GM12872 (cell line): ENCODE results near the gene GCSAM.

Experiments used
- TF ChIP-seq, protein P1 (sequence below): IDR thresholded peaks from 3 replicates; pipeline ENCODE4 v1.5.1; 2011; ENCODE audit warnings: low read depth, mild to moderate bottlenecking, low read length, moderate library complexity; ENCODE audit not compliant: insufficient read depth

GCSAM gene, protein sequence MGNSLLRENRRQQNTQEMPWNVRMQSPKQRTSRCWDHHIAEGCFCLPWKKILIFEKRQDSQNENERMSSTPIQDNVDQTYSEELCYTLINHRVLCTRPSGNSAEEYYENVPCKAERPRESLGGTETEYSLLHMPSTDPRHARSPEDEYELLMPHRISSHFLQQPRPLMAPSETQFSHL

DNA sequence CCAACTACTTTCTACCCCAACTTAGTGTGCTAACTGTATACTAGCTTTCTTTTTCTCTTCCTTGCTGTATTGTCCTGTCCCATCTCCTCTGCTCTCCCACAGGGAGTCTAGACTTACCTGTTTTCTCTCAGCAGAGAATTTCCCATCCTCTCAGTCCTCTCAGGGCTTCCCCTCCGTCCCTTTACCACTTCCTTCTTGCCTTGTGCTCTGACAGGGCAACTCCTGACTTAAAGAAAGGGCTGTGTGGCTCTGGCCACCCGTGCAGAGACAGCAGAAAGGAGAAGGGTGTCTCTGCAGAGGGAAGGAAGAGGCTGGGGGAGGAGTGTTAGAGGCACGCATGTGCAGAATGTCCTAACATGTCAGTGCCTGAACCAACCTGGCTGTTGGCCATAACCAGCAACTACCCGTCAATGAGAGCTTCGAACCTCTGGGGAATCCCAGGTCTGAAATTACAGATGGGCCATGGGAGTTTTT lies at the start of gene GCSAM:
TSS of gene GCSAM (minus strand) at position 274 of the 474 bp plus-strand sequence. CDS start at position 146, 128 bp downstream.
- TF ChIP-seq, protein P1, sequence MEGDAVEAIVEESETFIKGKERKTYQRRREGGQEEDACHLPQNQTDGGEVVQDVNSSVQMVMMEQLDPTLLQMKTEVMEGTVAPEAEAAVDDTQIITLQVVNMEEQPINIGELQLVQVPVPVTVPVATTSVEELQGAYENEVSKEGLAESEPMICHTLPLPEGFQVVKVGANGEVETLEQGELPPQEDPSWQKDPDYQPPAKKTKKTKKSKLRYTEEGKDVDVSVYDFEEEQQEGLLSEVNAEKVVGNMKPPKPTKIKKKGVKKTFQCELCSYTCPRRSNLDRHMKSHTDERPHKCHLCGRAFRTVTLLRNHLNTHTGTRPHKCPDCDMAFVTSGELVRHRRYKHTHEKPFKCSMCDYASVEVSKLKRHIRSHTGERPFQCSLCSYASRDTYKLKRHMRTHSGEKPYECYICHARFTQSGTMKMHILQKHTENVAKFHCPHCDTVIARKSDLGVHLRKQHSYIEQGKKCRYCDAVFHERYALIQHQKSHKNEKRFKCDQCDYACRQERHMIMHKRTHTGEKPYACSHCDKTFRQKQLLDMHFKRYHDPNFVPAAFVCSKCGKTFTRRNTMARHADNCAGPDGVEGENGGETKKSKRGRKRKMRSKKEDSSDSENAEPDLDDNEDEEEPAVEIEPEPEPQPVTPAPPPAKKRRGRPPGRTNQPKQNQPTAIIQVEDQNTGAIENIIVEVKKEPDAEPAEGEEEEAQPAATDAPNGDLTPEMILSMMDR: no peak

DNA sequence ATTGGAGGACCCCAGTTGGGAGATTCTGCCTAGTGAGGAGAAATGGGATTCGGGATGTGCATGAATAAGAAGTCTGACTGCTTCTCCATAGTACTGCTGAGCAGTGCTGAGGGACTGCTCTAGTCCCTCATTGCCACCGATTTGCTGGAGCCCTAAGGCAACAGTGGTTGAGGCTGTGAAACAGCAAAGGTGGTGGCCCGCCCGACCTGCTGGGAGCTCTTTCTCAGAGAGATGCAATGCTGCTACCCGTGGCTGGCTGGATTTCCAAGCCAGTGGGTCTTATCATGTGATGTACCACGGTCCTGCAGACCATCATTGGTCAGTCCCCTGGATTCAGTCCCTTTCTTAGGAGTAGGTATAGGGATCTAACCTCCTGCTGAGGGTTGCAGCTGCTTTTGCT lies 42.6 kb upstream of the GCSAM start:
- TF ChIP-seq, protein P1: no peak

DNA sequence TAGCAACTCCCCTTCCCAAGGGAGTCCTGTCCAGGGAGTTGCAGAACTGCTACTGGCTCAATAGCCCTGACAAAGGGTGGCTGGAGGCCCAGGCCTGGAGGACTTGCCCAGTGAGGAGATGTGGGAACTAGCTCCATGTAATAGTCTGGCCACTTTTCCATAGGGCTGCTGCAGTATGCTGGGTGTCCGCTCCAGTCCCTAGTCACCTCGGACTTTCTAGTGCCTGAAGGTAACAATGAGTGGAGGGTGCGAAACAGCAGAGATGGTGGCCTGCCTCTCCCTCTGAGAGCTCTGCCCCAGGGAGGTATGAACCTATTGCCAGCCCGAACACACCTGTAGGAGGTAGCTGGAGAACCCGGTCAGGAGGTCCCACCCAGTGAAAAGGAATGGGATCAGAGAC lies 42.0 kb upstream of the GCSAM start:
- TF ChIP-seq, protein P1: no peak

DNA sequence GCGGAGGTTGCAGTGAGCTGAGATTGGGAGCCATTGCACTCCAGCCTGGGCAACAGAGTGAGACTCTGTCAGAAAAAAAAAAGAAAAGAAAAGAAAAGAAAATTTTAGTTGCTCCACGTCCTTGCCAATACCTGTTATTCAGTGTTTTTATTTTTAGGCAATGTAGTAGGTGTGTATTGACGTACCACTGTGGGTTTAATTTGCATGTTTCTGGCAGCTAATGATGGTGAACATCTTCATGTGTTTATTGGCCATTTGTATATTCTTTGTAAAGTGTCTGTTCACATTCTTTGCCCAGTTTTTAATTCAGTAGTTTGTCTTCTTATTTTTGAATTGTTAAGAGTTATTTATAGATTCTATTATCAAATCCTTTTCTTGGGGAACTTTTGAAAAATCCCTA lies 38.1 kb upstream of the GCSAM start:
- TF ChIP-seq, protein P1: no peak

DNA sequence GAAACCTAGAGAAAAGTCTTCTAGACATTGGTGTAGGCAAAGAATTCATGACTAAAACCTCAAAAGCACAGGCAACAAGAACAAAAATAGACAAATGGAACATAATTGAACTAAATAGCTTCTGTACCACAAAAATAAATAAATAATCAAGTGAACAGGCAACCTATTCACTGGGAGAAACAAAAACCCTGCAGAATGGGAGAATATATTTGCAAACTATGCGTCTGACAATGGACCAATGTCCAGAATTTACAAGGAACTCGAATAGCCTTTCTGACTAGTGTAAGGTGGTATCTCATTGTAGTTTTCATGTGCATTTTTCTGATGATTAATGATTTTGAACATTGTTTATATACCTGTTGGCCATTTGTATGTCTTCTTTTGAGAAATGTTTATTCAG lies 37.0 kb upstream of the GCSAM start:
- TF ChIP-seq, protein P1: no peak

DNA sequence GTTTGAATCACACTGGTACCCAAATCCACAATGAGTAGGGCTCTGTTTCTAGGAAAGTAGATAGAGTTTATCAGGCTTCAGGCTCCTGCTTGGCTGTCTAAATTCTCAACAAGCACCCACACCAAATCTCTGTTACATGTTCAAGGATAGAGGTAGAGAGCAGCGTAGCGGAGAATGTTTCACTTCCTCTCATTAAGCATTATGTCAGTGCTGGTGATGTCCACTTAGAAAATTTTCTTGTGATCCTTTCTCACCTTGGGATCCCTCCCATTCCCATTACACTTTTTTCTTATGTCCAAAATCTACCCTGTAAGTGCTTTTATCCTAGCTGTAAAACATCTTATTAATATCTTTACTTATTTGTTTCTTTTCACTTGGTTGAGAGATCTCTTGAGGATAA lies 34.7 kb upstream of the GCSAM start:
- TF ChIP-seq, protein P1: no peak

DNA sequence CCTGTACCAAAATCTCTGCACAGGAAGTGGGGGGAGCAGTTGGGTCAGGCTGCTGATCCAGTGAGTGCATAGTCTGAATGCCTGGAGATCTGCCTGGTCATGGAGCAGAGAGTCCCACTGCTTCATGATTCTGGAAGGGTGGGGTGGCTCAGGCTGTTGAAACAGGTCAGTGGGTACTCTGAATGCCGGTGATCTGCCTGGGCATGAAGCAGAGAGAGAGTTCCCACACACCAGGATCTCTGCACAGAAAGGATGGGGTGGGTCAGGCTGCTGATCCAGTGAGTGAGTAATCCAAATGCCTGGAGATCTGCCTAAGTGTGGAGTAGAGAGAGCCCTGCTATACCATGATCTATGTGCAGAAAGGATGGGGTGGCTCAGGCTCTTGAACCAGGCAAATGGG lies 16.1 kb upstream of the GCSAM start:
- TF ChIP-seq, protein P1: no peak
